ENCODE data around the gene CSRP2. TPM values are rescaled to one million over a fixed set of nuclear protein-coding genes. Genes with fewer than 3 reads are reported as not detected.

The CSRP2 gene
- total and polyA plus RNA-seq, 2 of the 8 experiments (the other 6 are each of a cell fraction or from before 2014, with no cell fraction given) = 149 to 227 TPM

DNA sequence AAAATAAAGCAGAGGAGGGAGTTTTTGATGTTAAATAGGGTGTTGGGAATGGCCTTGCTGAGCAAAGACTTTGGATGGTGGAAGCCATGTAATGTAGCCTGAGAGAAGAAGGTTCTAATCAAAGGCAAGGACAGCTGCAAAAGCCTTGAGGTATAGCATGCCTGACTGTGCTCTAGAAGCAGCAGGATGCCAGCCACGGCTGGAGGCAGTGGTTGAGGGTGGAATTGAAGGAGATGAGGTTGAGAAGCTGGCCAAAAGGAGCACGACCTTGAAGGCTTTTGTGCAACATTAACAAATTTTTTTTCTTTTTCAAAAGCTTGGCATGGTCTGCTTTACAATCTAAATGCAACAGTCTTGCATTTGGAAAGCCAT lies 42.3 kb upstream of the CSRP2 start (continued):
- TF ChIP-seq POLR2AphosphoS5 (IDR thresholded peaks at IDR 0.05; ENCODE audit: low read depth, low read length) = no peak
- TF ChIP-seq TAF7 (optimal IDR thresholded peaks at IDR 0.05; ENCODE audit: borderline replicate concordance, low read depth, low read length) = no peak
- TF ChIP-seq PHF8 (conservative IDR thresholded peaks at IDR 0.05; ENCODE audit: low read depth, low read length) = no peak

Data from H1 (cell line).